H9 (cell line): ENCODE data around the gene PKN1. TPM values are rescaled to one million over a fixed set of nuclear protein-coding genes. Genes with fewer than 3 reads are reported as not detected.

Source experiments
- DNase-seq: peaks from one replicate; pipeline ENCODE4 v3.0.0-alpha.2; 2017
- H2AFZ ChIP-seq: one replicate; pipeline ENCODE4 v1.6.1; 2013; ENCODE audit warnings: mild to moderate bottlenecking, low read length, control low read depth, moderate library complexity
- H2AK5ac ChIP-seq: 2 replicates; pipeline ENCODE4 v1.6.1; 2013; ENCODE audit warnings: low read length, control low read depth, mixed read lengths; ENCODE audit not compliant: insufficient read length
- H2BK120ac ChIP-seq: one replicate; pipeline ENCODE4 v1.6.1; 2013; ENCODE audit warnings: low read depth, mild to moderate bottlenecking, low read length, control low read depth, inconsistent platforms; ENCODE audit not compliant: poor library complexity, severe bottlenecking
- H2BK12ac ChIP-seq: 2 replicates; pipeline ENCODE4 v1.6.1; 2013; ENCODE audit warnings: low read length, control low read depth, mixed read lengths, low read depth; ENCODE audit not compliant: insufficient read length
- H2BK15ac ChIP-seq: 2 replicates; pipeline ENCODE4 v1.6.1; 2013; ENCODE audit warnings: low read depth, low read length, control low read depth
- H2BK20ac ChIP-seq: one replicate; pipeline ENCODE4 v1.6.1; 2013; ENCODE audit warnings: low read depth, mild to moderate bottlenecking, low read length, control low read depth, inconsistent platforms; ENCODE audit not compliant: poor library complexity, severe bottlenecking
- H2BK5ac ChIP-seq: 2 replicates; pipeline ENCODE4 v1.6.1; 2013; ENCODE audit warnings: low read length, control low read depth, mixed read lengths; ENCODE audit not compliant: insufficient read length
- H3K14ac ChIP-seq: 2 replicates; pipeline ENCODE4 v1.6.1; 2013; ENCODE audit warnings: low read length, control low read depth; ENCODE audit not compliant: insufficient read depth
- H3K18ac ChIP-seq: 2 replicates; pipeline ENCODE4 v1.6.1; 2013; ENCODE audit warnings: low read depth, mild to moderate bottlenecking, mixed read lengths, low read length, control low read depth; ENCODE audit not compliant: insufficient read length
- H3K23ac ChIP-seq: 2 replicates; pipeline ENCODE4 v1.6.1; 2013; ENCODE audit warnings: low read length, control low read depth, mixed read lengths, low read depth; ENCODE audit not compliant: insufficient read length
- H3K23me2 ChIP-seq: 2 replicates; pipeline ENCODE4 v1.6.1; 2013; ENCODE audit warnings: low read depth, mild to moderate bottlenecking, mixed read lengths, low read length, control low read depth; ENCODE audit not compliant: insufficient read length, poor library complexity, severe bottlenecking
- H3K27ac ChIP-seq: 2 replicates; pipeline ENCODE4 v1.5.1; 2013; ENCODE audit warnings: low read length, control low read depth, mixed read lengths, low read depth; ENCODE audit not compliant: insufficient read length
- H3K27me3 ChIP-seq: 2 replicates; pipeline ENCODE4 v1.6.1; 2013; ENCODE audit warnings: low read length, control low read depth, inconsistent platforms; ENCODE audit not compliant: insufficient read depth
- H3K4ac ChIP-seq: 2 replicates; pipeline ENCODE4 v1.6.1; 2013; ENCODE audit warnings: low read depth, mild to moderate bottlenecking, control low read depth, inconsistent platforms, low read length, moderate library complexity
- H3K4me1 ChIP-seq: 2 replicates; pipeline ENCODE4 v1.6.1; 2013; ENCODE audit warnings: low read length, control low read depth, inconsistent platforms; ENCODE audit not compliant: insufficient read depth
- H3K4me2 ChIP-seq: 2 replicates; pipeline ENCODE4 v1.6.1; 2013; ENCODE audit warnings: low read length, control low read depth, mixed read lengths; ENCODE audit not compliant: insufficient read length, insufficient read depth
- H3K56ac ChIP-seq: 2 replicates; pipeline ENCODE4 v1.6.1; 2013; ENCODE audit warnings: low read depth, mild to moderate bottlenecking, mixed read lengths, low read length, control low read depth; ENCODE audit not compliant: insufficient read length
- H3K79me1 ChIP-seq: 2 replicates; pipeline ENCODE4 v1.6.1; 2013; ENCODE audit warnings: low read depth, mild to moderate bottlenecking, moderate library complexity, low read length, control low read depth, inconsistent platforms; ENCODE audit not compliant: insufficient read depth, poor library complexity, severe bottlenecking
- H3K79me2 ChIP-seq: 2 replicates; pipeline ENCODE4 v1.6.1; 2013; ENCODE audit warnings: low read length, control low read depth, inconsistent platforms; ENCODE audit not compliant: insufficient read depth
- H3K9ac ChIP-seq: 2 replicates; pipeline ENCODE4 v1.6.1; 2013; ENCODE audit warnings: low read length, control low read depth, mixed read lengths; ENCODE audit not compliant: insufficient read length; ENCODE audit errors: extremely low read depth
- H3K9me3 ChIP-seq: one replicate; pipeline ENCODE4 v1.6.1; 2013; ENCODE audit warnings: low read depth, low read length, inconsistent platforms; ENCODE audit not compliant: control insufficient read depth
- H3T11ph ChIP-seq: one replicate; pipeline ENCODE4 v1.6.1; 2013; ENCODE audit warnings: mild to moderate bottlenecking, low read length, control low read depth, inconsistent platforms
- H4K20me1 ChIP-seq: one replicate; pipeline ENCODE4 v1.6.1; 2013; ENCODE audit not compliant: control insufficient read depth, insufficient read length, insufficient read depth
- H4K5ac ChIP-seq: 2 replicates; pipeline ENCODE4 v1.6.1; 2013; ENCODE audit warnings: low read depth, mild to moderate bottlenecking, mixed read lengths, low read length, control low read depth; ENCODE audit not compliant: insufficient read length
- H4K8ac ChIP-seq: replicated peaks from 2 replicates; pipeline ENCODE4 v1.6.1; 2013; ENCODE audit warnings: low read length, control low read depth, mixed read lengths, low read depth; ENCODE audit not compliant: insufficient read length
- H4K91ac ChIP-seq: 2 replicates; pipeline ENCODE4 v1.6.1; 2013; ENCODE audit warnings: low read depth, mild to moderate bottlenecking, moderate library complexity, mixed read lengths, low read length, control low read depth; ENCODE audit not compliant: insufficient read length
- H3K27ac Mint-ChIP-seq, 3 experiments: 2 replicates in 2 of 3; 3 replicates in 1 of 3; pipeline ENCODE4 v1.8.0; 2020 to 2021; ENCODE audit warnings: mixed read lengths in 3 of 3, mild to moderate bottlenecking in 1 of 3, moderate library complexity in 1 of 3
- H3K27me3 Mint-ChIP-seq: 2 replicates; pipeline ENCODE4 v1.8.0; 2021; ENCODE audit warnings: low read depth, mild to moderate bottlenecking, moderate library complexity, mixed read lengths
- H3K36me3 Mint-ChIP-seq, 3 experiments: 2 replicates in 2 of 3; 3 replicates in 1 of 3; pipeline ENCODE4 v1.8.0; 2020 to 2021; ENCODE audit warnings: low read depth in 3 of 3, mixed read lengths in 3 of 3; ENCODE audit not compliant: insufficient read depth in 1 of 3
- H3K4me1 Mint-ChIP-seq, 2 experiments: 2 replicates each; pipeline ENCODE4 v1.8.0; 2020; ENCODE audit warnings: mixed read lengths in 2 of 2
- H3K4me3 Mint-ChIP-seq, 2 experiments: 2 replicates in 1 of 2; 3 replicates in 1 of 2; pipeline ENCODE4 v1.8.0; 2020 to 2021; ENCODE audit warnings: mild to moderate bottlenecking in 2 of 2, mixed read lengths in 2 of 2, moderate library complexity in 1 of 2
- H3K9me3 Mint-ChIP-seq, 2 experiments: 2 replicates in 1 of 2; 3 replicates in 1 of 2; pipeline ENCODE4 v1.8.0; 2020; ENCODE audit warnings: mild to moderate bottlenecking in 2 of 2, mixed read lengths in 2 of 2, moderate library complexity in 1 of 2
- CTCF ChIP-seq: fragments of 200-600 bp; sonication (generic); conservative IDR thresholded peaks from 3 replicates; pipeline ENCODE4 v1.8.0; 2021; ENCODE audit warnings: antibody characterized with exemption, mild to moderate bottlenecking
- WGBS: extraction: QIAGEN DNeasy Blood & Tissue Kit; methylation state at CpG from one replicate; pipeline ENCODE4 v1.1.7; 2013; ENCODE audit warnings: missing lambda C conversion rate, low lambda C conversion rate, mixed read lengths; ENCODE audit not compliant: insufficient read length; ENCODE audit errors: extremely low coverage; 5-methylcytosine and 5-hydroxymethylcytosine counted together
- total RNA-seq: library from RNA; stranded (reverse); gene quantifications from 2 replicates; pipeline ENCODE4 v1.2.1, GENCODE V29; 2021

The PKN1 gene
- total RNA-seq, 1 experiment from 2014 or later = 159 TPM

- H3K9me3 Mint-ChIP-seq = no peaks in the 10 kb centered on the region
- H3K36me3 Mint-ChIP-seq = peaks cover 40 to 55% (median 50%) of the 10 kb centered on the region in 3 experiments
- DNase-seq = no peak
- Histone ChIP-seq H3K4ac (no peak overlapping the region), H2BK120ac (no peak overlapping the region), H2BK5ac (no peak overlapping the region), H3K9ac (no peak overlapping the region), H3K56ac (no peak overlapping the region), H3K79me2 (peaks cover 3% of the 10 kb centered on the region; the same call in 1 of the 2 replicates), H4K8ac (no peak overlapping the region), H4K20me1 (peaks cover 3% of the 10 kb centered on the region), H3K27me3 (no peaks in the 10 kb centered on the region), H4K5ac (no peak overlapping the region), H3K79me1 (no peaks in the 10 kb centered on the region), H3K14ac (no peak overlapping the region), H3K23me2 (no peaks in the 10 kb centered on the region), H3K23ac (no peak overlapping the region), H4K91ac (no peak overlapping the region), H3T11ph (no peak overlapping the region), H3K18ac (no peak overlapping the region), H2BK20ac (no peak overlapping the region), H3K27ac (no peak overlapping the region), H2AK5ac (no peak overlapping the region), H2BK12ac (no peak overlapping the region), H3K4me1 (no peaks in the 10 kb centered on the region), H2AFZ (no peak overlapping the region), H2BK15ac (no peak overlapping the region), H3K4me2 (no peak overlapping the region), H3K9me3 (no peaks in the 10 kb centered on the region)
- no peak overlapping the region for H3K4me3 Mint-ChIP-seq
- H3K27me3 Mint-ChIP-seq = no peaks in the 10 kb centered on the region
- peak overlapping the region in 2 of 3 experiments; percentile 23 to 55; a peak in 2 of 7 replicates for H3K27ac Mint-ChIP-seq
- TF ChIP-seq CTCF = no peak
- H3K4me1 Mint-ChIP-seq = peaks cover 5 to 6% of the 10 kb centered on the region in 2 experiments
- WGBS = no CpG with 5 or more reads among the region's 16 CpGs
Measured at GRCh38 chr19:14442891-14443631, 10.0 kb downstream of the PKN1 start.
